NCI-H748 (cell line): ENCODE results near the gene HOXC9.
"Not testable (repeated sequence)": the region's sequence is repeated elsewhere in the genome, so short reads cannot be mapped to it uniquely, and the experiment has no call there.

Source experiments
- DNase-seq: peaks from one replicate; lab custom pipeline; 2025; ENCODE audit not compliant: unreplicated experiment; lab: John Stamatoyannopoulos, UW

HOXC9 gene

DNA sequence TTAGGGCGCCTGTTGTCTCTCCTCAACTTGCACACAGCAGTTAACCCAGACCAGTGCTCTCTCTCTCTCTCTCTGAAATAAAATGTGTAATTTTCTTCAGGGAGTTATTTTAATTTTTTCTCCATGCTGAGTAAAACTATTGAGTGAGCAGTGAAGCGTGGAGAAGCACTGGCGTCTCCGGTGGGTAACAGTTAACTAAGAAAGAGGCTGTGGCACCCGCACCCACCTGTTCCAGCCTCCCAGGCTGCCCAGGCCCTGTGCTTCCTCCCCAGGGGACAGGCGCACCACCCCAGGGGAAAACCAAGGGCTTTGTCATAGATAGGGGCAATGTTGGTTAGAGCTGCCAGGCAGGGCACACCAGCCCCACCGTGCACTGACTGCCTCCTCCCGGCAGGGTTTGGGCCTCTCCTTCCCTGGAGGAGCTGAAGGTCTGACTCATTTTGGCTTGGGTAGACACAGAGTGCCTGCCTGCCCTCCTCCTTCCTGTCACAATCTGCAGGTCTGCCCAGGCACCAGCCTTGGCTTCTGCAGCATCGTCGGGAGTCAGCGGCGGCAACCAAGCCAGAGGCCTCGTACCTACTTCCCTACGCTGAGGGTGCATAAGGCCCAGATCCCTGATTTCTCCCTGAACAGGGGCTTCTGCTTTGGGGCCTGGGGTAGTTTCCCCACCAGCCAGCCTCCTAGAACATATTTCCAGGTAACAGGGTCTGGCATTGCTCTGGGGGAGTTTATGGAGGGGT is 36.8 kb downstream of the HOXC9 start:
- no peak for DNase-seq

DNA sequence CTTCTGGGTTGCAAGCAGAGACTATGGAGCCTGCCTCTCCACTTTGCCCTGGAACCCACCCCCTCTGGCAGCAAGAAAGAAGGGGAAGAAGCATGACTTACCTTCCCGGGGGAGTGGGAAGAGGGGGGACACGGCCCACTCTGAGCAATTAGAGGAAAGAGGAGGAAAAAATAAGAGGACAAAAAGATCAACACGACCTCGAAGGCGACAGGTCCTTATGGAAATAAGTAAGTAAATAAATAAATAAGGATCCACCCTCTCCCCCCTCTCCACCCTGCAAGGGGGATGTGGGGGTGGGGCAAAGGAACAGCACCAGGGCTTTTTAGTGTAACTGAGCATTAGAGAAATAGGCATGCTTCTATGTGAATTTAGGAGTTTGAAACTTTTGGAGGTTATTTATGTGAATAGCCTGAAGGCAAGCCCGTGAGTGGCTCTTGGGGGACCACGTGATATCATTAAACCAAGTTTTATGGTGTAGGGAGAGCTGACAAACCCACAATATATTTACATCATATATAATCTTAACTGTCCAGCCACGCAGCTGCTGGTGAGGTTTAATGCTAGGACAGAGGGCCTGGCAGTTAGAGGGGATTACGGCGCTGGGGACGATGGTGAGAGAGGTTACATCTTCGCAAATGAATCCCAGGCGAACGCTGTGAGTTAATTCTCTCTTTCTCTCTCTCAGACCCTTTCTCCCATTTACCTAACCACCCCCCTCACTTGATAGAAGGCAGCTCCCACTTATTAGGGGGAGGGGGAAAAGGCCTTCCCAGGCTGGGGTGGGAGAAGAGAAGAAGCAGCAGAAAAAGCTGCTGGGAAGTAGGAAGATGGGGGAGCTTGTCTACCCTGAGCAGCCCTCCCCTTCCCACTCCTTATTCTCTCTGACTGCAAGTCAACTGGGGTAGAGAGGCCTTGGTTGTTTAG is 37.7 kb downstream of the HOXC9 start:
- DNase-seq: no peak

DNA sequence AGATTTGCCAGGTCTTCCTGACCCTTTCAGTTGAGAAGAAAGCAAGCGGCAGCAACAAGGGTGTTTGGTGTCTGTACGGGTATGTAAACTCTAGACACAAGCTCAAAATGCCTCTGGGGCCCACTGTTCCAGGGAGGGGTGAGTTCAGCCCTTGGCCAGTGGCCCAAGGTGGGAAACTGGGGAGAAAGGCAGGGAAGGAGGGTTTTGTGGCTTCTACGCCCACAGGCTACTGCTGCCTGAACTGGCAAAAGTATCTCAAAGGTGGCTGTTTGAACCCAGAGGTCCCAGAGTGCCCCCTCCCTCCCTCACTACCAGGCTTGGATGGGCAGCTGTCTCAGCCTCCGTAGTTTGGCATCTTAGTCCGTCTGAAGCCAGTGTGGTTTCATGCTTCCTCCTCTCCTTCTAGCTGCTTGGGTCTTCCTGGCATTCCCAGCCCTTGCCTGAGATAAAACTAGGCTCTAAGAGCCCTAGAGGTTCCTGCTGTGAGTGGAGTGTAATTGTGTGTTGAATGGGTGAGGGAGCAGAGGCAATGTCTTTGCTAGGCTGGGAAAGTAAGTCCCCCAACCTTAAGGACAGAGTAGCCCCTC is 38.4 kb downstream of the HOXC9 start:
- no peak for DNase-seq

DNA sequence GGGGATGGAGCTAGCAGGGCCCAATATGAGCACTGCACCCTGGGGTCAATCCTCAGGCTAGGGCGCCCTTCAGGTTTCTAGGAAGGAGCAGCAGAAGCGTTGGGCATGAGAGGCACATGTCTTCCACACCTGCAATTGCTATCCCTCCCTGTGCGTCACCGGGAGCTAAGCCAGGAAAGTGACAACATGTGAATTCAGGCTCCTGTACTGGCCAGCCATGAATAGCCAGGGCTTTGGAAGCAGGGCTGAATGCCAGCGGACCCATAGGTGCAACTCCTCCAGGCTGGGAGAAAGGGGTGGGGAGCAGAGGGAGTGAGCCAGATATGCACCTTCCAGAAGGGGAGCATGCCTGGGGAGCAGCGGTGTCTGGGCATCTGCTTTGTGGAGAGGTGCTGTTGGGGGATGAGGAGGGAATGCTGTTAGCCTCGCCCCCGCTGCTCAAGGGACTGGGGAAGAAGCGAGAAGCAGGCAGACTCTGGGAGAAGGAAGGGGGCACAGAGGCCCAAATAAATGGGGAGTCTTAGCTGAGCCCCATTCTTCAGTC is 39.0 kb downstream of the HOXC9 start:
- no peak for DNase-seq

DNA sequence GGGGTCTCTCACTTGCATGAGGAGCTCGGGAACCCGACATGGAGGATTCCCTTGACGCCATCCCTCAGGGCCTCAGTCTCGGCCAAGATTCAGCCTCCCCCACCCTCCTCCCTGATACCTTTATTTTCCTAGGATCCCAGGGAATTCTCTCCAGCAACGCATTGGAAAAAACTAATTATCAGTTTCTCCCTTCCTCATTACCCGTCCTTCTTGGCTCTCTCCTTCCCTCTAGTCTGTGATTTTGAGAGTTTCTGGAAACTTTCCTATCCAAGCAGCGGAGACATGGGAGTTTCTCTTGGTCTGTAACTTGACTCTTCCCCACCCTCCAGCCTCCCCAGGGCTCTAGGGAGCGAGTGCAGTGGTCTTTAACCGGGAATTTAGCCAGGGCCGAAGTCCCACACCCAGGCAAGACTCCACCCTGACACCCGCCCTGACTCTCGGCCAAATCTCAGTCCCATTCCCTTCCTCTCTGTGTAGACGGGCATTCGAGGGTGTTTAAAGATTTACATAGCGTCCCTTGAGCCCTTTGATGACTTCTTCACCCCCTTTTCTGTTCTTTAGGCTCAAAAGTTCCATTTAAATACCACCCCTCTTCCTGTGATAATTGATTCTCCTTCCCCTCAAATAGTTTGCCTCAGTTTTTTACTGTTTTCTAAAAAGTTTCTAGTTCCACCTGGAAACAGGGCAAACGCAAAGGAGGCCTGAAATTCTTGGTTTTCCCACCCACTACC is 39.6 kb downstream of the HOXC9 start:
- no peak for DNase-seq

DNA sequence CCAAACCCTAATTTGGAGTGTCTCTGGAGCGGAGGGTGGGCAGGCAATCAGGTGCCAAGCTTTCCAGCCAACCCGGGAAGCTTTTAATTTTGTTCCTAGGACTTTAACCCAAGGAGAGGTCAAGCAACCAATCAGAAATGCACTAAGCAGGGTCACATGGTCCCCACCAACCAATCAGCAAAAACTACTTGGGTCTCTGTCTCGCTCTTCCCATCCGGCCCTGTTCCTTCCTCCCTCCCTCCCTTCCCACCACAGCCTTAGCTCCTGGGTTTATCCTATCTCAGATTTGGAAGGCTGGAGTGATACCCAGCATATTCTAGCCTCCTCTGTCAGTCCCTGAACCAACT is 40.2 kb downstream of the HOXC9 start:
- peak; percentile 15 for DNase-seq

DNA sequence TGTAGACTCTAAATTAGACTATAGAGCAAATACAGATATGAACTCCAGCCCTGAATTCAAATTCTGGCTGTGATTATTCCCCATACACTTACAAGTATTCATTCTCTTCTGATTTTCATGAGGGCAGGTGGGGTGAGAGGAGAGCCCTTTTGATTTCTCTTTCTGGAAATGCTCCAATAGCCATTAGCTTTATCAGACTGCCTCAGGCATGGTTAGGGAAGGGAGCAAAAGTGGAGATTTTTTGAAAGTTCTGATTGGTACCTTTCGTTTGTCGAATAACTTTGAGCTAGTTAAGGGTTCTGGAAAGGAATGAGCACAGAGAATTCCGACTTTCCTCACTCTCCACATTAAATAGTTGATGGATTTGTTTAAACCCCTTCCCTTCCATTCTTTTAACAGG is 40.7 kb downstream of the HOXC9 start:
- DNase-seq: no peak

DNA sequence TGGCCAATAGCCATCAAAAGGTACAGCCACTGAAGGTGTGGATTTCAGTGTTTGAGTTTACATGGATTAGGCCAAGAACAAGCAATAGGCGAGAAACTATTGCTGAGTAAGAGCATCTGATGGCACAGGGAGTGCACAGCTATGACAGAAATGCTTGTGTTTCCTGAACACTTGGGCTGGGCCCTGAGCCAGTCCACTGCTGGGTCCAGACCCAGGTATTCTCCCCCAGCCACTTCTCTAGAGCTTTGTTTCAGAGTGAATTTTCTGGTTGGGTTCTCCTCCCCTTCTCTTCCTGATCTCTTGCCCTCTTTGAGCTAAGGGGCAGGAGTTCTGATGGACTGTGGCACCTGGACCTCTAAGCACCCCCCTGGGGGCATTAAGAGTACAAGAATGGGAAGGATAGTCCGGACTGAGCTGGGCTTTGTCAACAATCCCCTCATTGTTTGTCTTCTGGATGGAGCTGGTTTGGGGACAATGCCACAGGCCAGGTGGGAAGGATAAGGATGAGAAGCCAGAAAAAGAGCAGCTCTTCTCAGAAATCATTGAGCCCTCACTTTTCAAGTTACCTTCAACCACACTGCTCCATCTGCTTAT is 41.2 kb downstream of the HOXC9 start:
- no peak for DNase-seq

DNA sequence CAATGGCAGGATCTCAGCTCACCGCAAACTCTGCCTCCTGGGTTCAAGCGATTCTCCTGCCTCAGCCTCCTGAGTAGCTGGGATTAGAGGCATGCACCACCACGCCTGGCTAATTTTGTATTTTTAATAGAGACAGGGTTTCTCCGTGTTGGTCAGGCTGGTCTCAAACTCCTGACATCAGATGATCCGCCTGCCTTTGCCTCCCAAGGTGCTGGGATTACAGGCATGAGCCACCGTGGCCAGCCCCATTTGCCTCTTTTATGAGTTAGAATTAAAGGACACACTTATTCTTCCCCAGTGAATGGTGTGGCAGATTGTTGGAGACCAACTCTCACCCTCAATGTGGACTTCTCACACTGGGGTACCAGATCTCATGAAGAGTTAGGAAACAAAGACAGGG is 42.1 kb downstream of the HOXC9 start:
- not testable (repeated sequence) for DNase-seq

DNA sequence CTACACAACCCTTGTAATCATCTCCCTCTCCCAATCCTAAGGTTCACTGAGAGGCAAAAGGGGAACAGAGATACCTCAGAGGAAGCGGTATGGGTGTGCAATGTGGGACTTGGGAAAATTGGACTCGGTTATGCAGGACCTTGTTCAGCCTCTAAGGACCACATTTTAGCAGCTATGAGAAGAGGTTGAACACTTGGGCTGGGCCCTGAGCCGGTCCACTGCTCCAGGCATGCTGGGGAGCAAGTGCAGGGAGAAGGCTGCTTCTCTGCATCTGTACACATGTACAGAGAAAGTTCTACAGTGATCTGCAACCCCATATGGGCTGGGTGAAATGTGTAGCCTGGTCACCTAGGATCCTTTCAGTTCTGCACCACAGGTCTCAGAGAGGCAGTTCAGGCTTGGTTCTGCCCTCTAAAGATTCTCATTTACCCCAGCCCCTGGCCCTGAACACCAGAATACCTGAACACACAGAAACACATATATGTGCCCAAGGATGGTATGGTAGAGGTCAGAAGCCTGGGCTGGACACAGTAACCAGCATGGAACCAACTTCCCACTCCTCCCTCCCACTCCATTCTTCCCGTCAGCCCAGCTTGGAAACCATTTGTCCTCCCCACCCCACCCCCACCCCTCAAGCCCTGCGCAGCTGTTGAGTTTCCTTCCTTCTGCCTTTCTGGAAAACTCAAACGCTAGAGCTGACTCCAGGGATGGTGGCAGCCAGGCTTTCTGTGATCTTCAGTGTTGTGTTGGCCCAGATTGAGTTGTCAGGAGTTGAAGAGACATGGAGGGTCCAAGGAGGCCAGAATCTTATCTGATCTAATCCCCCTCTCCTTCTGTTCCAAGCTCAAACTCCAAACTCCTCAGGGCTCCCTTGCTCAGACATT is 43.3 kb downstream of the HOXC9 start:
- no peak for DNase-seq

DNA sequence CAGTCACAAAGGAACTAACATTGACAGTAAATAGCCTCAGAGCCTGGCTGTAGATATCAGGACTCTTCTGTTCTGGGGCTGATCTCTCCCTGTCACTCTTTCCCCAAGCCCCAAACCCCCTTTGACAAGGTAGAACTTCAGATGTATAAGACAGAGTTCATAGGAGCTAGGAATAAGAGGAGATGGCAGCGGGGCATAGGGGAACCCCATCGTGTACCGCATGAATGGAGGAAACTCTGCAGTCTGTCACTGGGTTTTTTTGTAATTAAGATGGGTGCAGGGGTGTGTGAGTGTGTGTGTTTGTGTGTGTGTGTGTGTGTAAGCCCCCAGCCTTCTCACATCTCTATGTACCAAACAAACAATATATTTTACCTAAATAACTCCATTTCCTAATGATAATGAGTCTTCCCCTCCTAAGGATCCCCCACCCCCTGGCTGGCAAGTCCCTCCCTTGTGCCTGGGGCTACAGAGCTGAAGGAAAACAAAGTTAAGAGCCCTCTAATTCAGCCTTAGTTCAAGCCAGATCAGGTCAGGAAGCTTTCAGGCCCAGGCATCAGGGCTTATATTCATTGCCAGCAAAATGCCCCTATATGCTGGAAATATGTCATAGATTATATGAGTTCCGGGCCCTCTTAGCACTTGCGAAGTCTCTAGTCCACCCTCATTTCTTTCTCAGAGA is 44.6 kb downstream of the HOXC9 start:
- DNase-seq: no peak

DNA sequence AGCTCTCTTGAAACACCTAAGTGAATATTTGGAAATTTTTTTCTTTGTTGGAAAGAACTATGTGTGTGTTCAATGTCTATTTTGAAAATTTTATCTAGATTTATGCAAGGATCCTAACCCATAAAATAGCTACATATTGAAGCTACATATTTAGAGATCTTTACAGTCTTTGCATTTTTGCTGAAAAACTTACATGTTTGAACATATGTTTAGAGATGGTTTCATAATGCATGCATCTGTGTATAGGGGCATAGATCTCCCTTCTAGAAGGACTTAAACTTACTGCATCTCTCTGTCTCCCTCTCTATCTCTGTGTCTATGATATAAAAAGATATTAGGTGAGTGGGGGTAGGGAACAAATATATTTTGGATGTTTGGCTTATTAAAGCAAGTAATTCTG is 45.4 kb downstream of the HOXC9 start:
- no peak for DNase-seq

DNA sequence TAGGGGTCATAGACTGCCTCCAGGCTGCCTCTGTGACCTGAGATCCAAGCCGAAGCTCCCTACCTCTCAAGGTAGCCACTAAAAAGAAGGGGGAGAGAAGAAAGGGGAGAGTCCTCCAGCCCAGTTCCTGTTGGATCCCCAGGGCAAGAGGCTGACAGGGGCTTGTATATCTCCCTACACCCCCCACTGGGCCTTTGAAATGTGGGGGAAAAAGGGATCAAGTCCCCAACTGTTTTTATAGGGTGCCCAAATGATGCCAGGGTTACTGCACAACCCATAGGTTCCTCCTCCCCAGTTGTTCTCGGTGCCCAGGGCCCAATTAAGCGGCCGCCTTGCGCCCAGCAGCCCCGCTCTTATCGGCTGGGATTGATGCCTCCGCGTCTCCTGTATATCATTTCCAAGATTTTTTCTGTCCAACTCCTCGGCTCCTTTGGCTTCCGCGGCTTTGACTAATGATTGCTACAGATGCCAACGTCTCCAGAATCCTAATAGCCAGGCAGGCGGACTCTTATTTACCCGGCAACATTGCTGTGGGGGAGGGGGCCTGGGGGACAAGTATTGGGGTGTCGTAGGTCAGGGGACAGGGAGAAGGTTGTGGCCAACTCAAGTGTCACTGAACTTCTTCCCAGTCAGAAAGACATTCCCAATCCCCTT is 46.0 kb downstream of the HOXC9 start:
- DNase-seq: no peak

DNA sequence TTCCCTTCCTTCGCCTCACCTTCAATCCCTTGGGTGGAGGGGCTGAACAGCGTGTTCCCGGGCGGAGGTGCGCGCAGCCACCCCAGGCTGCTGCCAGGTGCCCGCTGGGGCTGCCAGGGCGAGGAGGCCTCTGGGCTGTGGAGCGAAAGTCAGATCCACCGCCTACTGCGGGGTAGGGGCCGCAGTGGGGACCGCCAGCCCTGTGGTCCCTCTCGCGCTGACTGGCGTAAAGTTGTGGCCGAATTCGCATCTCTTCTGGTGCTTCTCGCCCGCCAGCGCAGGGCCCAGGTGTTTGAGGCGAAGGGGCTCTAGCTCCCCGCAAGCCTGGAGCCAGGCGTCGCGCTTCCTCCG is 46.8 kb downstream of the HOXC9 start:
- no peak for DNase-seq

DNA sequence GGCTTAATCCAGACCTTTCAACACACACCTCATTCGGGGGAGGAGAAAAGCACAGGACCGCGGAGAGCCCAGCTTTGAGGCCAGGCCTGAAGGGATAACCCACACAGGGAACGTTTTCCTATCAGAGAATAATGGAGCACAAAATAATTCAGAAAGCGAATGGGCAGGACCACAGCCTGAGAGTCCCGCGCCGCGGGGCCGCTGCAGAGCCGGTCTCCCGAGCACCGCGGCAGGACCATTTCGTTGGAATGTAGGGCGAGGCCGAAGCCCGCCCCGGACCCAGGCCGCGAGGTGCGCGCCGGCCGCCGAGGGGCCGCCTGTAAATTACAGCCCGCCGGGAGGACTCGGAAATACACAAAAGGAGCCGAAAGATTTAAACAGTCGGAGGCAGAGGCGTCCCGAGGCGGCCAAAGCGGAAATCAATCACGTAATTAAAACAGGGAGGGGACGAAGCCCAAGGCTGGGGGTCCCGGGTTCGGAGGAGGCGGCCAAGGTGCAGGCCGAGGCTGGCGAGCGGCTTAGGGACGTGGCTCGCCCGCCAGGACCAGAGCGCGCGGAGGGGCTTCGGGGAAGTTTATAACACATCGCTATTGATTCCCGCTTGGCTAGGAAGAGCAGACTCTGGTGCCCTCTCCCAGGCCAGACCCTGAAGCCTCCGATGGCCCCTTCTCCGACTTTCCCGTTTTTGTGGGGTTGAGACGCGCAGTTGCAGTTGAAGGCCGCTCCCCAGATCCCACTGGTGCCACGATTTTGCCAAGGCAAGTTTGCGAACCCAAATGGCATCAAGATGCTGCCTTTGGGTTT is 47.4 kb downstream of the HOXC9 start:
- peak; percentile 13 for DNase-seq

DNA sequence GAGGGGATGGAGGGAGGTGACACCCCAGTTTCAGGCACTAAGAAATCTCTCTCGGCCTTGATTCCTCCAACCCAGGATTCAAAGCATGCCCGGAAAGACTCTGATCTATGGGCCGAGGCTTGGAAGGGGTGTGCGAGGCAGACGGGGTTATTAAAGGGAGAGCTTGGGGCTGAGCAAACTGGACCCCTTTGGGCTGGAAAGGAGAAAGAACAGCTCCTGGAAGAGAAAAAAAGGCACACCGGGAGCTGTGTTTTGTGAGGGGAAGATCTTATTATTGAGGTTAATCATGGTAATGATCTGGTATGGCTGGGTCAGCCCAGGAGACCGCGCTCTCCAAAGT is 48.0 kb downstream of the HOXC9 start:
- no peak for DNase-seq

DNA sequence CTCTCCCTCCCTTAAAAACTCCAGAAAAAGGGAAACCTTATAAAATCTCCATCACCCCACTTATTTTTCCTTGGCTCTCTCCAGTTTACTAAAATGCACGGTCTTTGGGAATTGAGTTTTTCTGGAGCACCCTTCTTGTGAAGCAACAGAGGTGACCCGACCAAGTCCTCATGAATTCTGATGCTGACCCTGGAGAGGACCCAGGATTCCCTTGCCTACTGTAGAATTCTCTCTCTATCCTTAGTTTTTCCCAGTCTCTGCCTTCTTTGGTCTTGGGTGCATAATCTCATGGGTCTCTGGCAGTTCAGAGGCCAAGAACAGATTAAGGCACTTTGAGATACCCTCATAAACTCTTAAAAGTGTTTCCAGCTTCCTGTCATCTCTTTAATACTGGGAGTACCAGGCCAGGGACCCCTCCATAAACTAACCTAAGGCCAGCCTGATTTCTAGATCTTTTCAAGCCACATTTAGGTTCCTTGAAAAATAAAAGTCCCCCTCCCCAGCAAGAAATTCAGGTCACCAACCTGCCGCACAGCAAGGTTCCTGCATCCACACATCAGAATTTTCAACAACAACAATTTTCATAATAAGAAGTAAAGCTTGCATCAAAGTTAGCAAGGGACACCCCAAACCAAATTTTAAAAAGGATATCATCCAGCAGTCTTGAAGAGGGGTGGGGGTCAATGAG is 48.6 kb downstream of the HOXC9 start:
- no peak for DNase-seq

DNA sequence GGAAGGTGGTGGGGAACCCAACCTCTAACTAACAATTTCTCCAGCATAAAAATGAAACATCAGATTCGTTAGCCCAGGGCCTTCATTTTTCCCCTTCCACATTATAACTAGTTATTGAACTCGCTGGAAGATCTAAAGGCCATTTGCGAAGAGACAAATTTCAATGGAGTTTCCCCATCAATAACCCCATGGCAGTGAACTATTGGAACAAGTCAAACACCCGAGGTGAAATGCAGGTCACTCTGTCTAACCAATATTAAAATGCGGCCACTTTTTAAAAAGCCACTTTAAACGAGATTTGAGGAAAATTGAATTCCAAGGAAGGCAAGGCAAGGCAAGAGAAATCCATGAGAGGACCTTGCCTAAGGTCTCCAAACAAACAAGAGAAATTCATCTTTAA is 49.1 kb downstream of the HOXC9 start:
- no peak for DNase-seq
